Neutrophil (primary cell): ENCODE data around the gene CNTN5.

Experiments used
- H3K27ac ChIP-seq: fragments of 200-600 bp; sonication (generic); 2 replicates; pipeline ENCODE4 v1.5.1; 2016; ENCODE audit warnings: mild to moderate bottlenecking, moderate library complexity
- H3K27me3 ChIP-seq: fragments of 200-600 bp; sonication (generic); 2 replicates; pipeline ENCODE4 v1.6.0; 2016; ENCODE audit warnings: mild to moderate bottlenecking
- H3K36me3 ChIP-seq: fragments of 200-600 bp; sonication (generic); 2 replicates; pipeline ENCODE4 v1.5.1; 2017
- H3K4me1 ChIP-seq, 2 experiments: fragments of 200-600 bp in 1 of 2; sonication (generic) in 1 of 2; 1 replicate in 1 of 2; 2 replicates in 1 of 2; pipeline versions ENCODE4 v1.5.1 to v1.6.1; 2013 to 2016; ENCODE audit warnings: low read depth in 1 of 2, low read length in 1 of 2, mild to moderate bottlenecking in 1 of 2, moderate library complexity in 1 of 2; ENCODE audit not compliant: control insufficient read depth in 1 of 2, insufficient read depth in 1 of 2
- H3K4me3 ChIP-seq, 2 experiments: fragments of 200-600 bp in 1 of 2; sonication (generic) in 1 of 2; 1 replicate in 1 of 2; 2 replicates in 1 of 2; pipeline ENCODE4 v1.5.1; 2013 to 2016; ENCODE audit warnings: low read depth in 1 of 2, low read length in 1 of 2, mild to moderate bottlenecking in 1 of 2, moderate library complexity in 1 of 2
- H3K9me3 ChIP-seq: fragments of 200-600 bp; sonication (generic); 2 replicates; pipeline ENCODE4 v1.5.1; 2016
- TF ChIP-seq, protein P1 (sequence below): fragments of 200-600 bp; sonication (generic); IDR thresholded peaks from 2 replicates; pipeline ENCODE4 v1.5.1; 2016; ENCODE audit warnings: antibody characterized with exemption

The CNTN5 gene

DNA sequence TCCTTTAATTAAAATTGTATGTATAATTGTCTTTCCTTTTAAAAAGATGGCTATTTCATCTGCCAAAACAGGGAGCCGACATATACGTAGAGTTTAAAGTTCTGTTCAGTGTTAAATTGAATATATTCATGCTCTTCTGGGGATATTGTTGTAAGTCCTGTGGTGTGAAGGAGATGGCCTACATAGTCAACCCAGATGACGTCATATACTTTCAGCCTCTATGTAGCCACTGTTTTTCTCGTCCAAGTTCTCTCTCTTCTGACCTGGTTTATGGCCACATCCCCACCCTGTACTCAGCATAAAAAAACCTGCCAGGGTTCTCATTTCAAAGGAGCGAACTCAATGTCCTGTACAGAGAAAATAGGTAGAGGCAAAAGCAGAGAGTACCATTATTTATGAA, 1156.9 kb downstream of the CNTN5 start:
- Histone ChIP-seq H3K9me3 (no peaks in the 10 kb centered on the region), H3K36me3 (no peaks in the 10 kb centered on the region), H3K27me3 (no peaks in the 10 kb centered on the region), H3K4me1 (no peaks in the 10 kb centered on the region), H3K27ac (no peak overlapping the region), H3K4me3 (no peak overlapping the region)
- TF ChIP-seq, protein P1, sequence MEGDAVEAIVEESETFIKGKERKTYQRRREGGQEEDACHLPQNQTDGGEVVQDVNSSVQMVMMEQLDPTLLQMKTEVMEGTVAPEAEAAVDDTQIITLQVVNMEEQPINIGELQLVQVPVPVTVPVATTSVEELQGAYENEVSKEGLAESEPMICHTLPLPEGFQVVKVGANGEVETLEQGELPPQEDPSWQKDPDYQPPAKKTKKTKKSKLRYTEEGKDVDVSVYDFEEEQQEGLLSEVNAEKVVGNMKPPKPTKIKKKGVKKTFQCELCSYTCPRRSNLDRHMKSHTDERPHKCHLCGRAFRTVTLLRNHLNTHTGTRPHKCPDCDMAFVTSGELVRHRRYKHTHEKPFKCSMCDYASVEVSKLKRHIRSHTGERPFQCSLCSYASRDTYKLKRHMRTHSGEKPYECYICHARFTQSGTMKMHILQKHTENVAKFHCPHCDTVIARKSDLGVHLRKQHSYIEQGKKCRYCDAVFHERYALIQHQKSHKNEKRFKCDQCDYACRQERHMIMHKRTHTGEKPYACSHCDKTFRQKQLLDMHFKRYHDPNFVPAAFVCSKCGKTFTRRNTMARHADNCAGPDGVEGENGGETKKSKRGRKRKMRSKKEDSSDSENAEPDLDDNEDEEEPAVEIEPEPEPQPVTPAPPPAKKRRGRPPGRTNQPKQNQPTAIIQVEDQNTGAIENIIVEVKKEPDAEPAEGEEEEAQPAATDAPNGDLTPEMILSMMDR: no peak

DNA sequence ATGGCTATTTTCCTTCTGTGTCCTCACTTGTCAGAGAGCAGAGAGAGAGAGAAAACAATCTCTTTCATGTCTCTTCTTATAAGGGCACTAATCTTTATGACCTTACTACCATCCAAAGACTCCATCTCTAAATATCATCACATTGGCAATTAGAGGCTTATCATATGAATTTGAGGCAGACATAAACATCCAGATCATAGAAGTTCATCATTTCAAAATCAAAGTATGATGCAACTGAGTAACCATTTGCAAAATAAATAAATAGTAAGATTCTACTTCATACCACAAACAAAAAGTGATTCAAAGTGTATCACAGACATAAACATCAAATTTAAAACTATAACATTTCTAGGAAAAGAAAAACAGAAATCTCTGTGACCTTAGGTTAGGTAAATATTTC, 1161.6 kb downstream of the CNTN5 start:
- H3K9me3 ChIP-seq: no peaks in the 10 kb centered on the region
- no peak overlapping the region for H3K4me3 ChIP-seq
- H3K4me1 ChIP-seq: no peaks in the 10 kb centered on the region
- TF ChIP-seq, protein P1: no peak
- no peak overlapping the region for H3K27ac ChIP-seq
- H3K36me3 ChIP-seq: no peaks in the 10 kb centered on the region
- H3K27me3 ChIP-seq: no peaks in the 10 kb centered on the region

DNA sequence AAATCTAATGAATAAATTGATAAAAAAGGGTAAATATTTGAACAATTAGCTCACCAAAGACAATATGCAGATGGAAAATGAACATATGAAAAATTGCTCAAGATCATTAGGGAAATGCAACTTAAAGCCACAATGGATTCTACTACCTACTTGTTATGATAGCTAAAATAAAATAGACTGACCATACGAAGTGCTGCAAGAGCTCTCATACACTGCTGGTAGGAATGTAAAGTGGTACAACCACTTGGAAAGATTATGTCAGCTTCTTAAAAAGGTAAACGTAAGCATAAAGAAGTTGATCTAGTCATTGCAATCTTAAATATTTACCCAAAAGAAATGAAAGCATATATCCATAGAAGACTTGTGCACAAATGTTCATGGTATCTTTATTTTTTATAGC, 1162.2 kb downstream of the CNTN5 start:
- TF ChIP-seq, protein P1: no peak
- Histone ChIP-seq H3K4me1 (no peaks in the 10 kb centered on the region), H3K27me3 (no peaks in the 10 kb centered on the region), H3K27ac (no peak overlapping the region), H3K9me3 (no peaks in the 10 kb centered on the region), H3K36me3 (no peaks in the 10 kb centered on the region), H3K4me3 (no peak overlapping the region)

DNA sequence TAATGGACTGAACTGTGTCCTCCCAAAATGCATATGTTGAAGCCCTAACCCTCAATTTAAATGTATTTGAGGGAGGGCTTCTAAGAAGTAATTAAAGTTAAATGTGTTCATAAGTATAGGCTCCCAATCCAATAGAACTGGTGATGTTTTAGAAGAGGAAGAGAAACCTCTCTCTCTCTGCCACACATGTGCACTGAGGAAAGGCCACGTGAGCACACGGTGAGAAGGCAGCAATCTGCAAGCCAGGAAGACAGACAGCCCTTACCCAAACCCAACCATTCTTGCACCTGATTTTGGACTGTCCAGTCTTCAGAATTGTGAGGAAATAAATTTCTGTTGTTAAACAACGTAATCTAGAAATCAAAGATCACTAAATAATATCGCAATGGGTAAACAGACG, 1164.8 kb downstream of the CNTN5 start:
- H3K4me3 ChIP-seq: no peak overlapping the region
- no peaks in the 10 kb centered on the region for H3K36me3 ChIP-seq
- TF ChIP-seq, protein P1: no peak
- H3K4me1 ChIP-seq: no peaks in the 10 kb centered on the region
- H3K27ac ChIP-seq: no peak overlapping the region
- H3K27me3 ChIP-seq: no peaks in the 10 kb centered on the region
- no peaks in the 10 kb centered on the region for H3K9me3 ChIP-seq

DNA sequence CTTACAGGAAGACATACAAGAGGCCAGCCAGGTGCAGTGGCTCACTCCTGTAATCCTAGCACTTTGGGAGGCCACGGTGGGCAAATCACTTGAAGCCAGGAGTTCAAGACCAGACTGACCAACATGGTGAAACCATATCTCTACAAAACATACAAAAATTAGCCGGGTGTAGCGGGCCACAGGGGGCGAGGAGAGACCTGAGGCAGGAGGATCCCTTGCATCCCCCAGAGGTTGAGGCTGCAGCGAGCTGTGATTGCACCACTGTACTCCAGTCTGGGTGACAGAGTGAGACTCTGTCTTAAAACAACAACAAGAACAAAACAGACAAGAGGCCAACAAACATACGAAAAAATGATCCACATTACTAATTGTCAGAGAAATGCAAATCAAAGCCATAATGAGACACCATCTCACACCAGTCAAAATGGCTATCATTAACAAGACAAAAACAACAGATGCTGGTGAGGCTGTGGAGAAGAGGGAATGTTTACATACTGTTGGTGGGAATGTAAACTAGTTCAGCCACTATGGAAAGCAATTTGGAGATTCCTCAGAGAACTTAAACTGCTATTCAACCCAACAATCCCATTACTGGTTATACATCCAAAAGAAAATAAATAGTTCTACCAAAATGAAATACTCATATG, 1167.5 kb downstream of the CNTN5 start:
- Histone ChIP-seq H3K9me3 (no peaks in the 10 kb centered on the region), H3K27me3 (no peaks in the 10 kb centered on the region), H3K4me1 (no peaks in the 10 kb centered on the region), H3K27ac (no peak overlapping the region), H3K4me3 (no peak overlapping the region), H3K36me3 (no peaks in the 10 kb centered on the region)
- TF ChIP-seq, protein P1: no peak
